Uterus (tissue), 2 donors: ENCODE measurements around the gene ACCS.

Experiments
- POLR2A ChIP-seq, 2 donors: fragments of 450-650 bp; IDR thresholded peaks; one replicate each; pipeline ENCODE4 v1.6.1; 2016; ENCODE audit warnings: antibody characterized with exemption in 2 of 2, mild to moderate bottlenecking in 1 of 2, moderate library complexity in 1 of 2
- TF ChIP-seq, protein P1 (sequence below), 4 experiments: fragments of 200-600 bp in 2 of 4; fragments of 450-650 bp in 2 of 4; sonication (generic) in 2 of 4; IDR thresholded peaks; one replicate each; pipeline ENCODE4 v1.5.1; 2016 to 2019; ENCODE audit warnings: antibody characterized with exemption in 4 of 4, mild to moderate bottlenecking in 2 of 4, moderate library complexity in 1 of 4

DNA sequence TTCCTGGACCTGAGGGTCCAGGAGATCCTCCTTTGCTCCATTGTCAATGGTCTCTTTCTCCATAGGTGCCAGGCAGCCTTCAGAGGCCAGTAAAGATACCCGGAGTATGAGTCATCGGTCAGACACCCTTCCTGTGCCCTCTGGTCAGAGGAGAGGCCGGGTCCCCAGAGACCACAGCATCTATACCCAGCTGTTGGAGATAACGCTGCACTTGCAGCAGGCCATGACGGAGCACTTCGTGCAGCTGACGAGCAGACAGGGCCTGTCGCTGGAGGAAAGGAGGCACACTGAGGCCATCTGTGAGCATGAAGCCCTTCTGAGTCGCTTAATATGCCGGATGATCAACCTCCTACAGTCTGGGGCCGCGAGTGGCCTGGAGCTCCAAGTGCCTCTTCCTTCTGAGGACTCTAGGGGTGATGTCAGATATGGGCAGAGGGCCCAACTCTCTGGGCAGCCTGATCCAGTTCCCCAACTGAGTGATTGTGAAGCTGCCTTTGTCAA, 18.1 kb upstream of the ACCS start, which contains the start of gene ACCSL:
- TF ChIP-seq, protein P1, sequence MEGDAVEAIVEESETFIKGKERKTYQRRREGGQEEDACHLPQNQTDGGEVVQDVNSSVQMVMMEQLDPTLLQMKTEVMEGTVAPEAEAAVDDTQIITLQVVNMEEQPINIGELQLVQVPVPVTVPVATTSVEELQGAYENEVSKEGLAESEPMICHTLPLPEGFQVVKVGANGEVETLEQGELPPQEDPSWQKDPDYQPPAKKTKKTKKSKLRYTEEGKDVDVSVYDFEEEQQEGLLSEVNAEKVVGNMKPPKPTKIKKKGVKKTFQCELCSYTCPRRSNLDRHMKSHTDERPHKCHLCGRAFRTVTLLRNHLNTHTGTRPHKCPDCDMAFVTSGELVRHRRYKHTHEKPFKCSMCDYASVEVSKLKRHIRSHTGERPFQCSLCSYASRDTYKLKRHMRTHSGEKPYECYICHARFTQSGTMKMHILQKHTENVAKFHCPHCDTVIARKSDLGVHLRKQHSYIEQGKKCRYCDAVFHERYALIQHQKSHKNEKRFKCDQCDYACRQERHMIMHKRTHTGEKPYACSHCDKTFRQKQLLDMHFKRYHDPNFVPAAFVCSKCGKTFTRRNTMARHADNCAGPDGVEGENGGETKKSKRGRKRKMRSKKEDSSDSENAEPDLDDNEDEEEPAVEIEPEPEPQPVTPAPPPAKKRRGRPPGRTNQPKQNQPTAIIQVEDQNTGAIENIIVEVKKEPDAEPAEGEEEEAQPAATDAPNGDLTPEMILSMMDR (IDR thresholded peaks at IDR 0.05) = no peak
- no peak for TF ChIP-seq POLR2A (IDR thresholded peaks at IDR 0.05)
